Caco-2 (cell line): ENCODE results near the gene KCNC1. TPM values are rescaled to one million over a fixed set of nuclear protein-coding genes. Genes with fewer than 3 reads are reported as not detected.

Experiments used
- BruUV-seq: library from RNA; stranded (reverse); fragments of 400-500 nt; replicated peaks from 2 replicates; lab custom pipeline; 2021; lab: Mats Ljungman, UMichigan
- CTCF ChIA-PET: fragments of 300-600 bp; sonication (Branson Sonifier 250); formaldehyde crosslinking; loops from one replicate; lab custom pipeline; 2022; ENCODE audit warnings: antibody characterized with exemption; lab: Charles Lee
- POLR2A ChIA-PET: fragments of 300-600 bp; sonication (Branson Sonifier 250); formaldehyde crosslinking; loops from one replicate; lab custom pipeline; 2022; ENCODE audit warnings: antibody characterized with exemption; lab: Charles Lee
- DNase-seq, 2 experiments: peaks; one replicate each; pipeline versions ENCODE4 v3.0.0 to v3.0.0-alpha.2; 2020 to 2022
- H3K27me3 ChIP-seq: replicated peaks from 2 replicates; pipeline ENCODE4 v1.6.0; 2011; ENCODE audit warnings: low read length; ENCODE audit not compliant: control insufficient read depth, insufficient read depth
- H3K36me3 ChIP-seq: 2 replicates; pipeline ENCODE4 v1.5.1; 2011; ENCODE audit warnings: low read length; ENCODE audit not compliant: control insufficient read depth, insufficient read depth
- H3K4me1 ChIP-seq: fragments of 250-450 bp; sonication (Bioruptor Pico); 2 replicates; pipeline ENCODE4 v1.5.1; 2020; ENCODE audit warnings: mild to moderate bottlenecking
- H3K4me3 ChIP-seq: 2 replicates; pipeline ENCODE4 v1.5.1; 2011; ENCODE audit warnings: low read depth, mild to moderate bottlenecking, control low read depth, low read length
- H3K9me3 ChIP-seq: fragments of 250-450 bp; sonication (Bioruptor Pico); 2 replicates; pipeline ENCODE4 v1.5.1; 2020; ENCODE audit warnings: mild to moderate bottlenecking, moderate library complexity
- H3K27ac Mint-ChIP-seq: one replicate; pipeline ENCODE4 v1.8.0; 2022; ENCODE audit warnings: mixed read lengths; ENCODE audit not compliant: unreplicated experiment
- H3K27me3 Mint-ChIP-seq: one replicate; pipeline ENCODE4 v1.8.0; 2022; ENCODE audit warnings: mixed read lengths; ENCODE audit not compliant: insufficient read depth, unreplicated experiment
- H3K36me3 Mint-ChIP-seq: one replicate; pipeline ENCODE4 v1.8.0; 2022; ENCODE audit warnings: mild to moderate bottlenecking, mixed read lengths; ENCODE audit not compliant: insufficient read depth, unreplicated experiment
- H3K4me1 Mint-ChIP-seq: one replicate; pipeline ENCODE4 v1.8.0; 2022; ENCODE audit warnings: low read depth, mixed read lengths; ENCODE audit not compliant: unreplicated experiment
- H3K4me3 Mint-ChIP-seq: one replicate; pipeline ENCODE4 v1.8.0; 2022; ENCODE audit warnings: mild to moderate bottlenecking, moderate library complexity, mixed read lengths; ENCODE audit not compliant: unreplicated experiment
- H3K9me3 Mint-ChIP-seq: one replicate; pipeline ENCODE4 v1.8.0; 2022; ENCODE audit warnings: mixed read lengths; ENCODE audit not compliant: unreplicated experiment
- intact Hi-C: fragments of 100-400 bp; cut with micrococcal nuclease; formaldehyde crosslinking; loops from one replicate; pipeline ENCODE4 v1.10.0; 2022; ENCODE audit not compliant: unreplicated experiment
- total RNA-seq: library from RNA; stranded (reverse); gene quantifications from 2 replicates; pipeline ENCODE4 v1.2.3, GENCODE V29; 2022
- TF ChIP-seq, protein P1 (sequence below), 2 experiments: fragments of 200-600 bp in 1 of 2; IDR thresholded peaks; 1 replicate in 1 of 2; 2 replicates in 1 of 2; pipeline versions ENCODE4 v1.5.1 to v1.8.0; 2011 to 2022; ENCODE audit warnings: antibody characterized with exemption in 1 of 2, control low read depth in 1 of 2, inconsistent platforms in 1 of 2, low read depth in 1 of 2, low read length in 1 of 2, mild to moderate bottlenecking in 1 of 2, moderate library complexity in 1 of 2; ENCODE audit not compliant: insufficient read depth in 1 of 2, severe bottlenecking in 1 of 2, unreplicated experiment in 1 of 2

The KCNC1 gene
- total RNA-seq, 1 experiment from 2014 or later = 0.07 TPM

DNA sequence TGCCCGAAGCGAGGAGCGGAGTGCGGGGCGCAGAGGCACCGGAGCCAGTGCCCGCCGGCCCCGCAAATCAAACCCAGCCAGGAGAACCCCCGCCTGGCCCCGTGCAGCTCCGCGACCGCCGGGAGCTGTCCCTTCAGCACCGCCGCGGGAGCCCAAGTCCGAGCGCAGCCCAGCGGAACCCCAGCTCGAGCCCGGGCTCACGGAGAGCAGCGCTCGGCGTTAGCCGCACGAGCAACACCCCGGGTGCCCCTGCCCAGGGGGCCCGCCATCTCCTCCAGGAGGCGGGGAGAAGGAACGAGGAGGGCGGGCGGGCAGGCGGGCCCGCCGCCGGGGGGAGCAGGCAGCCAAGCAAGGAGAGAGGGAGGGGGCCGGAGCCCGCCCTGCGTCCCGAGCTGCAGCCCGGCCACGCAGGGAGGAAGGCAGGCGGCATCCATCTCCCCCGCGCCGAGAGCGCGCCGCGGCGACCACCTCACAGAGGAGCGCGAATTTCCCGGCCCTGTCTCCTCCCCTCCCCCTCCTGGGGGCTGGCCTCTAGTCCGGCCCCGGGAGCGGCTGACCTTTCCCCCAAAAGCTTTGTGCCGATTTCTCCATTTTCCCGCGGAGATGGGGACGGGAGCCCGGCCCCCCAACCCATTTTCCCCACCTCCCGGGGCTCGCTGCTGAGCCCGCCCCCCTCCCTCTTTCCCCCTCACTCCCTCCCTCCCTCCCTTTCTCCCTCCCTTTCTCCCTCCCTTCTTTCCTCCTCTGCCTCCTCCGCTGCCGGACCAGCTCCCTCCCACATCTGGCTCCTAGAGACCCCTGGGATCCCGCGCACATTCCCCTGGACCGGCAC is 621 bp downstream of the KCNC1 start:
- DNase-seq = peak; percentile 73 to 88
- peaks cover 14% of the 10 kb centered on the region for H3K27me3 Mint-ChIP-seq
- TF ChIP-seq, protein P1, sequence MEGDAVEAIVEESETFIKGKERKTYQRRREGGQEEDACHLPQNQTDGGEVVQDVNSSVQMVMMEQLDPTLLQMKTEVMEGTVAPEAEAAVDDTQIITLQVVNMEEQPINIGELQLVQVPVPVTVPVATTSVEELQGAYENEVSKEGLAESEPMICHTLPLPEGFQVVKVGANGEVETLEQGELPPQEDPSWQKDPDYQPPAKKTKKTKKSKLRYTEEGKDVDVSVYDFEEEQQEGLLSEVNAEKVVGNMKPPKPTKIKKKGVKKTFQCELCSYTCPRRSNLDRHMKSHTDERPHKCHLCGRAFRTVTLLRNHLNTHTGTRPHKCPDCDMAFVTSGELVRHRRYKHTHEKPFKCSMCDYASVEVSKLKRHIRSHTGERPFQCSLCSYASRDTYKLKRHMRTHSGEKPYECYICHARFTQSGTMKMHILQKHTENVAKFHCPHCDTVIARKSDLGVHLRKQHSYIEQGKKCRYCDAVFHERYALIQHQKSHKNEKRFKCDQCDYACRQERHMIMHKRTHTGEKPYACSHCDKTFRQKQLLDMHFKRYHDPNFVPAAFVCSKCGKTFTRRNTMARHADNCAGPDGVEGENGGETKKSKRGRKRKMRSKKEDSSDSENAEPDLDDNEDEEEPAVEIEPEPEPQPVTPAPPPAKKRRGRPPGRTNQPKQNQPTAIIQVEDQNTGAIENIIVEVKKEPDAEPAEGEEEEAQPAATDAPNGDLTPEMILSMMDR (IDR thresholded peaks at IDR 0.05; ENCODE audit: insufficient read depth in 1 of 2, low read depth in 1 of 2, low read length in 1 of 2, severe bottlenecking in 1 of 2, unreplicated experiment in 1 of 2) = no peak
- no peaks in the 10 kb centered on the region; the same call in 1 of the 2 replicates for H3K27me3 ChIP-seq
- ChIA-PET POLR2A (interaction anchor here (0.7 kb wide), 1 partner anchor 91 kb away, joined by 7 read pairs; no protein-coding TSS in a partner anchor), CTCF (interaction anchor here (0.6 to 1.3 kb wide), 7 partner anchors 17 to 489 kb away, joined by 3 to 9 read pairs (median 3); no protein-coding TSS in a partner anchor)
- H3K4me1 Mint-ChIP-seq = no peaks in the 10 kb centered on the region
- H3K36me3 ChIP-seq = no peaks in the 10 kb centered on the region
- peak overlapping the region; percentile 36 for H3K4me3 Mint-ChIP-seq
- H3K9me3 Mint-ChIP-seq = no peaks in the 10 kb centered on the region
- no peaks in the 10 kb centered on the region for H3K9me3 ChIP-seq
- intact Hi-C loops = no loop called here
- peak overlapping the region; percentile 40 for H3K4me3 ChIP-seq
- BruUV-seq = no TSS peak
- H3K27ac Mint-ChIP-seq = no peak overlapping the region
- no peaks in the 10 kb centered on the region for H3K36me3 Mint-ChIP-seq
- peaks cover 12% of the 10 kb centered on the region; the same call in 1 of the 2 replicates for H3K4me1 ChIP-seq

DNA sequence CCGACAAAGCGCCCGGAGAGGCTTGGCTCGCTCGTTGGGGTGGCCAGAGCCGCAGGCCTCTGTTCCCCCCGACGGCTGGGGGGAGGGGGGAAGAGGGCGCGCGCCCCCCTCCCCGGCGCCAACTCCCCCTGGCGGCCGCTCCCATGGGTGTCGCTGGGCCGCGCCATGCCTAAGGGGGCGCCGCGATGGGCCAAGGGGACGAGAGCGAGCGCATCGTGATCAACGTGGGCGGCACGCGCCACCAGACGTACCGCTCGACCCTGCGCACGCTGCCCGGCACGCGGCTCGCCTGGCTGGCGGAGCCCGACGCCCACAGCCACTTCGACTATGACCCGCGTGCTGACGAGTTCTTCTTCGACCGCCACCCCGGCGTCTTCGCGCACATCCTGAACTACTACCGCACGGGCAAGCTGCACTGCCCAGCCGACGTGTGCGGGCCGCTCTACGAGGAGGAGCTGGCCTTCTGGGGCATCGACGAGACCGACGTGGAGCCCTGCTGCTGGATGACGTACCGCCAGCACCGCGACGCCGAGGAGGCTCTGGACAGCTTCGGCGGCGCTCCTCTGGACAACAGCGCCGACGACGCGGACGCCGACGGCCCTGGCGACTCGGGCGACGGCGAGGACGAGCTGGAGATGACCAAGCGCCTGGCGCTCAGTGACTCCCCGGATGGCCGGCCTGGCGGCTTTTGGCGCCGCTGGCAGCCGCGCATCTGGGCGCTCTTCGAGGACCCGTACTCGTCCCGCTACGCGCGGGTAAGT is 1.4 kb downstream of the KCNC1 start:
- ChIA-PET CTCF (interaction anchor here (1.3 kb wide), 1 partner anchor 17 kb away, joined by 3 read pairs; no protein-coding TSS in a partner anchor), POLR2A (no interaction called here)
- Mint-ChIP-seq H3K36me3 (no peaks in the 10 kb centered on the region), H3K4me3 (peak overlapping the region; percentile 11), H3K4me1 (no peaks in the 10 kb centered on the region), H3K9me3 (no peaks in the 10 kb centered on the region), H3K27ac (no peak overlapping the region), H3K27me3 (peaks cover 14% of the 10 kb centered on the region)
- Histone ChIP-seq H3K4me3 (no peak overlapping the region), H3K27me3 (no peaks in the 10 kb centered on the region; the same call in 1 of the 2 replicates), H3K36me3 (no peaks in the 10 kb centered on the region), H3K9me3 (no peaks in the 10 kb centered on the region), H3K4me1 (peaks cover 9% of the 10 kb centered on the region; the same call in 1 of the 2 replicates)
- BruUV-seq = no TSS peak
- intact Hi-C loops = no loop called here
- peak in 1 of 2 experiments; percentile 17 for DNase-seq
- TF ChIP-seq, protein P1 (IDR thresholded peaks at IDR 0.05; ENCODE audit: insufficient read depth in 1 of 2, low read depth in 1 of 2, low read length in 1 of 2, severe bottlenecking in 1 of 2, unreplicated experiment in 1 of 2) = no peak

DNA sequence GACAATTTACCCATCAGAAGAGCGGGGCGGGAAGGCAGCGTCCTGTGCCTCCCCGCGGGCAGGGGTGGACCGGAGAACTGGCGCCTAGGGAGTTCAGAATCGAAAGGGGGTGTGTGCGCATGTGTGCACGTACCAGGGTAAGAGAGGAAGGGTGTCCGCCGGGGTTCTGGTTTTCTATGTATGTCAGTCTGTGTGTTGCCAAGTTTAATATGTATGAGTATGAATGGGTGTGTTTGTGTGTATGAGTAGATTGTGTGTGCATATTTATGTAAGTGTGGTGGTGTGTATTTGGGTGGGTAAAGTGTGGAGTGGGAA is 2.0 kb downstream of the KCNC1 start:
- H3K9me3 ChIP-seq = no peaks in the 10 kb centered on the region
- peaks cover 9% of the 10 kb centered on the region; the same call in 1 of the 2 replicates for H3K4me1 ChIP-seq
- Mint-ChIP-seq H3K27me3 (peaks cover 14% of the 10 kb centered on the region), H3K4me1 (no peaks in the 10 kb centered on the region), H3K9me3 (no peaks in the 10 kb centered on the region), H3K36me3 (no peaks in the 10 kb centered on the region), H3K4me3 (no peak overlapping the region), H3K27ac (no peak overlapping the region)
- ChIA-PET CTCF (no interaction called here), POLR2A (no interaction called here)
- no peak overlapping the region for H3K4me3 ChIP-seq
- no peak for DNase-seq
- no peaks in the 10 kb centered on the region; the same call in 1 of the 2 replicates for H3K27me3 ChIP-seq
- intact Hi-C loops = no loop called here
- no peaks in the 10 kb centered on the region for H3K36me3 ChIP-seq
- TF ChIP-seq, protein P1 (IDR thresholded peaks at IDR 0.05; ENCODE audit: insufficient read depth in 1 of 2, low read depth in 1 of 2, low read length in 1 of 2, severe bottlenecking in 1 of 2, unreplicated experiment in 1 of 2) = no peak
- BruUV-seq = no TSS peak
